H1 (cell line): Measurements from ENCODE around the gene TOMM40. TPM values are rescaled to one million over a fixed set of nuclear protein-coding genes. Genes with fewer than 3 reads are reported as not detected.

Experiments used
- CEBPB ChIP-seq: IDR thresholded peaks from 2 replicates; pipeline ENCODE4 v1.6.1; 2012; ENCODE audit warnings: low read depth, low read length
- RBBP5 ChIP-seq: IDR thresholded peaks from 2 replicates; pipeline ENCODE4 v1.7.1; 2012; ENCODE audit warnings: low read depth, mild to moderate bottlenecking, inconsistent platforms, low read length, moderate library complexity, borderline replicate concordance
- RXRA ChIP-seq: IDR thresholded peaks from 2 replicates; pipeline ENCODE4 v1.6.1; 2011; ENCODE audit warnings: low read depth, mild to moderate bottlenecking, low read length, moderate library complexity; ENCODE audit not compliant: insufficient read depth
- SIN3A ChIP-seq, 2 experiments: IDR thresholded peaks in 1 of 2; conservative IDR thresholded peaks in 1 of 2; 2 replicates each; pipeline ENCODE4 v1.6.1; 2011 to 2012; ENCODE audit warnings: low read length in 2 of 2, improper control_type of control experiment in 1 of 2, low read depth in 1 of 2, mild to moderate bottlenecking in 1 of 2
- ZNF274 ChIP-seq: IDR thresholded peaks from 2 replicates; pipeline ENCODE4 v1.7.0; 2012; ENCODE audit warnings: low read length, borderline replicate concordance; ENCODE audit errors: extremely low read depth
- polyA plus RNA-seq, 7 experiments: library from polyadenylated mRNA; depleted of rRNA in 3 of 7; stranded (reverse) in 5 of 7; unstranded in 2 of 7; fragments of >200 nt in 5 of 7; fragments of 200-250 nt in 2 of 7; gene quantifications; 1 replicate in 5 of 7; 2 replicates in 1 of 7; 4 replicates in 1 of 7; pipeline versions ENCODE4 v1.2.1 to v1.2.3, GENCODE V29; 2011 to 2013; ENCODE audit warnings: missing spikeins in 2 of 7, mixed read lengths in 2 of 7
- total RNA-seq: library from RNA; stranded (reverse); fragmentation: NEBNext Ultra II Directional; extraction: Animal tissue kit (Norgen Biotek cat#: 25700); gene quantifications from 2 replicates; pipeline ENCODE4 v1.2.1, GENCODE V29; 2021
- TF ChIP-seq, protein P1 (sequence below): fragments of 300-600 bp; sonication (generic); IDR thresholded peaks from 2 replicates; pipeline ENCODE4 v1.7.1; 2012; ENCODE audit warnings: low read length, moderate library complexity, mild to moderate bottlenecking, inconsistent platforms; ENCODE audit not compliant: insufficient replicate concordance

TOMM40 gene
- total and polyA plus RNA-seq, 2 of the 8 experiments (the other 6 are each of a cell fraction or from before 2014, with no cell fraction given) = 154 to 179 TPM

DNA sequence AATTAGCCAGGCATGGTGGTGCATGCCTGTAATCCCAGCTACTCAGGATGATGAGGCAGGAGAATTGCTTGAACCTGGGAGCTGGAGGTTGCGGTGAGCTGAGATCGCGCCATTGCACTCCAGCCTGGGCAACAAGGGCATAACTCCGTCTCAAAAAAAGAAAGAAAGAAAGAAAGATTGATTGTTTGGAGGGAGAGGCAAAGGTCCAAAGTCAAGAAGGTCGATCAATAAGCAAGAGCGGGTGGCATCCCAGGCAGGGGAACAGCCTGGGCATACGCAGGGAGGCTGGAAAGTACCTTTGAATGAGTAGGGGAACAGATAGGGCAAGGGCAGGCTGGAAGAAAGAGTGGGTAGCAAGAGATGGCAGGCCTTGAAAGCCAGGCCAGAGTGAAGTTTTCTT lies 39.0 kb downstream of the TOMM40 start (continued):
- TF ChIP-seq, protein P1, sequence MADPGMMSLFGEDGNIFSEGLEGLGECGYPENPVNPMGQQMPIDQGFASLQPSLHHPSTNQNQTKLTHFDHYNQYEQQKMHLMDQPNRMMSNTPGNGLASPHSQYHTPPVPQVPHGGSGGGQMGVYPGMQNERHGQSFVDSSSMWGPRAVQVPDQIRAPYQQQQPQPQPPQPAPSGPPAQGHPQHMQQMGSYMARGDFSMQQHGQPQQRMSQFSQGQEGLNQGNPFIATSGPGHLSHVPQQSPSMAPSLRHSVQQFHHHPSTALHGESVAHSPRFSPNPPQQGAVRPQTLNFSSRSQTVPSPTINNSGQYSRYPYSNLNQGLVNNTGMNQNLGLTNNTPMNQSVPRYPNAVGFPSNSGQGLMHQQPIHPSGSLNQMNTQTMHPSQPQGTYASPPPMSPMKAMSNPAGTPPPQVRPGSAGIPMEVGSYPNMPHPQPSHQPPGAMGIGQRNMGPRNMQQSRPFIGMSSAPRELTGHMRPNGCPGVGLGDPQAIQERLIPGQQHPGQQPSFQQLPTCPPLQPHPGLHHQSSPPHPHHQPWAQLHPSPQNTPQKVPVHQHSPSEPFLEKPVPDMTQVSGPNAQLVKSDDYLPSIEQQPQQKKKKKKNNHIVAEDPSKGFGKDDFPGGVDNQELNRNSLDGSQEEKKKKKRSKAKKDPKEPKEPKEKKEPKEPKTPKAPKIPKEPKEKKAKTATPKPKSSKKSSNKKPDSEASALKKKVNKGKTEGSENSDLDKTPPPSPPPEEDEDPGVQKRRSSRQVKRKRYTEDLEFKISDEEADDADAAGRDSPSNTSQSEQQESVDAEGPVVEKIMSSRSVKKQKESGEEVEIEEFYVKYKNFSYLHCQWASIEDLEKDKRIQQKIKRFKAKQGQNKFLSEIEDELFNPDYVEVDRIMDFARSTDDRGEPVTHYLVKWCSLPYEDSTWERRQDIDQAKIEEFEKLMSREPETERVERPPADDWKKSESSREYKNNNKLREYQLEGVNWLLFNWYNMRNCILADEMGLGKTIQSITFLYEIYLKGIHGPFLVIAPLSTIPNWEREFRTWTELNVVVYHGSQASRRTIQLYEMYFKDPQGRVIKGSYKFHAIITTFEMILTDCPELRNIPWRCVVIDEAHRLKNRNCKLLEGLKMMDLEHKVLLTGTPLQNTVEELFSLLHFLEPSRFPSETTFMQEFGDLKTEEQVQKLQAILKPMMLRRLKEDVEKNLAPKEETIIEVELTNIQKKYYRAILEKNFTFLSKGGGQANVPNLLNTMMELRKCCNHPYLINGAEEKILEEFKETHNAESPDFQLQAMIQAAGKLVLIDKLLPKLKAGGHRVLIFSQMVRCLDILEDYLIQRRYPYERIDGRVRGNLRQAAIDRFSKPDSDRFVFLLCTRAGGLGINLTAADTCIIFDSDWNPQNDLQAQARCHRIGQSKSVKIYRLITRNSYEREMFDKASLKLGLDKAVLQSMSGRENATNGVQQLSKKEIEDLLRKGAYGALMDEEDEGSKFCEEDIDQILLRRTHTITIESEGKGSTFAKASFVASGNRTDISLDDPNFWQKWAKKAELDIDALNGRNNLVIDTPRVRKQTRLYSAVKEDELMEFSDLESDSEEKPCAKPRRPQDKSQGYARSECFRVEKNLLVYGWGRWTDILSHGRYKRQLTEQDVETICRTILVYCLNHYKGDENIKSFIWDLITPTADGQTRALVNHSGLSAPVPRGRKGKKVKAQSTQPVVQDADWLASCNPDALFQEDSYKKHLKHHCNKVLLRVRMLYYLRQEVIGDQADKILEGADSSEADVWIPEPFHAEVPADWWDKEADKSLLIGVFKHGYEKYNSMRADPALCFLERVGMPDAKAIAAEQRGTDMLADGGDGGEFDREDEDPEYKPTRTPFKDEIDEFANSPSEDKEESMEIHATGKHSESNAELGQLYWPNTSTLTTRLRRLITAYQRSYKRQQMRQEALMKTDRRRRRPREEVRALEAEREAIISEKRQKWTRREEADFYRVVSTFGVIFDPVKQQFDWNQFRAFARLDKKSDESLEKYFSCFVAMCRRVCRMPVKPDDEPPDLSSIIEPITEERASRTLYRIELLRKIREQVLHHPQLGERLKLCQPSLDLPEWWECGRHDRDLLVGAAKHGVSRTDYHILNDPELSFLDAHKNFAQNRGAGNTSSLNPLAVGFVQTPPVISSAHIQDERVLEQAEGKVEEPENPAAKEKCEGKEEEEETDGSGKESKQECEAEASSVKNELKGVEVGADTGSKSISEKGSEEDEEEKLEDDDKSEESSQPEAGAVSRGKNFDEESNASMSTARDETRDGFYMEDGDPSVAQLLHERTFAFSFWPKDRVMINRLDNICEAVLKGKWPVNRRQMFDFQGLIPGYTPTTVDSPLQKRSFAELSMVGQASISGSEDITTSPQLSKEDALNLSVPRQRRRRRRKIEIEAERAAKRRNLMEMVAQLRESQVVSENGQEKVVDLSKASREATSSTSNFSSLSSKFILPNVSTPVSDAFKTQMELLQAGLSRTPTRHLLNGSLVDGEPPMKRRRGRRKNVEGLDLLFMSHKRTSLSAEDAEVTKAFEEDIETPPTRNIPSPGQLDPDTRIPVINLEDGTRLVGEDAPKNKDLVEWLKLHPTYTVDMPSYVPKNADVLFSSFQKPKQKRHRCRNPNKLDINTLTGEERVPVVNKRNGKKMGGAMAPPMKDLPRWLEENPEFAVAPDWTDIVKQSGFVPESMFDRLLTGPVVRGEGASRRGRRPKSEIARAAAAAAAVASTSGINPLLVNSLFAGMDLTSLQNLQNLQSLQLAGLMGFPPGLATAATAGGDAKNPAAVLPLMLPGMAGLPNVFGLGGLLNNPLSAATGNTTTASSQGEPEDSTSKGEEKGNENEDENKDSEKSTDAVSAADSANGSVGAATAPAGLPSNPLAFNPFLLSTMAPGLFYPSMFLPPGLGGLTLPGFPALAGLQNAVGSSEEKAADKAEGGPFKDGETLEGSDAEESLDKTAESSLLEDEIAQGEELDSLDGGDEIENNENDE = no peak
- TF ChIP-seq ZNF274 (no peak), SIN3A (conservative IDR thresholded peaks at IDR 0.05 in 1 of 2, IDR thresholded peaks at IDR 0.05 in 1 of 2; ENCODE audit: low read depth in 1 of 2, low read length in 2 of 2) (no peak), RBBP5 (no peak), RXRA (no peak), CEBPB (no peak)
